ENCODE measurements around the gene TSHZ2. TPM values are rescaled to one million over a fixed set of nuclear protein-coding genes. Genes with fewer than 3 reads are reported as not detected.

The TSHZ2 gene
- total and polyA plus RNA-seq, 9 of the 15 experiments (the other 6 are each of a cell fraction or from before 2014, with no cell fraction given): 0.03 to 0.20 (median 0.05) TPM; not detected in 4

- CTCF ChIA-PET (ENCODE audit: low intra/inter-chr PET ratio): no interaction called here
- intact Hi-C loops (cut with micrococcal nuclease): no loop called here
- no peak for TF ChIP-seq PURB (CRISPR knock-in tag; IDR thresholded peaks at IDR 0.05; ENCODE audit: low read depth)
- no peak for TF ChIP-seq RFX7 (CRISPR knock-in tag; IDR thresholded peaks at IDR 0.05)
- no peak for TF ChIP-seq ZNF76 (CRISPR knock-in tag; IDR thresholded peaks at IDR 0.05; ENCODE audit: borderline replicate concordance)
- no peak for TF ChIP-seq TEAD2 (tag; IDR thresholded peaks at IDR 0.05)
- TF ChIP-seq SMARCC2 (IDR thresholded peaks at IDR 0.05; ENCODE audit: low read depth): no peak
- TF ChIP-seq, protein P1, sequence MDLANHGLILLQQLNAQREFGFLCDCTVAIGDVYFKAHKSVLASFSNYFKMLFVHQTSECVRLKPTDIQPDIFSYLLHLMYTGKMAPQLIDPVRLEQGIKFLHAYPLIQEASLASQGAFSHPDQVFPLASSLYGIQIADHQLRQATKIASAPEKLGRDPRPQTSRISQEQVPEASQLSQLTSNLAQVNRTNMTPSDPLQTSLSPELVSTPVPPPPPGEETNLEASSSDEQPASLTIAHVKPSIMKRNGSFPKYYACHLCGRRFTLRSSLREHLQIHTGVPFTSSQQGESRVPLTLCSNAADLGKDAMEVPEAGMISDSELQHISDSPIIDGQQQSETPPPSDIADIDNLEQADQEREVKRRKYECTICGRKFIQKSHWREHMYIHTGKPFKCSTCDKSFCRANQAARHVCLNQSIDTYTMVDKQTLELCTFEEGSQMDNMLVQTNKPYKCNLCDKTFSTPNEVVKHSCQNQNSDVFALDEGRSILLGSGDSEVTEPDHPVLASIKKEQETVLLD (IDR thresholded peaks at IDR 0.05): no peak
- no peak for TF ChIP-seq IFI16 (CRISPR knock-in tag; IDR thresholded peaks at IDR 0.05)
- TF ChIP-seq E2F5 (CRISPR knock-in tag; IDR thresholded peaks at IDR 0.05): no peak
- no peak for TF ChIP-seq HLTF (IDR thresholded peaks at IDR 0.05)
- TF ChIP-seq HEY1 (CRISPR knock-in tag; IDR thresholded peaks at IDR 0.05; ENCODE audit: borderline replicate concordance): no peak
- TF ChIP-seq MCM5 (IDR thresholded peaks at IDR 0.05; ENCODE audit: low read depth): no peak
- TF ChIP-seq ETV6 (IDR thresholded peaks at IDR 0.05; ENCODE audit: borderline replicate concordance in 1 of 2, low read depth in 2 of 2, low read length in 1 of 2): no peak
- TF ChIP-seq ETV6 (CRISPR knock-in tag; IDR thresholded peaks at IDR 0.05; ENCODE audit: borderline replicate concordance): no peak
- TF ChIP-seq HNRNPLL (IDR thresholded peaks at IDR 0.05; ENCODE audit: low read depth, low read length, poor library complexity, severe bottlenecking): no peak
- TF ChIP-seq BDP1 (IDR thresholded peaks at IDR 0.05; ENCODE audit: insufficient read depth, insufficient read length): no peak
- TF ChIP-seq, protein P2, sequence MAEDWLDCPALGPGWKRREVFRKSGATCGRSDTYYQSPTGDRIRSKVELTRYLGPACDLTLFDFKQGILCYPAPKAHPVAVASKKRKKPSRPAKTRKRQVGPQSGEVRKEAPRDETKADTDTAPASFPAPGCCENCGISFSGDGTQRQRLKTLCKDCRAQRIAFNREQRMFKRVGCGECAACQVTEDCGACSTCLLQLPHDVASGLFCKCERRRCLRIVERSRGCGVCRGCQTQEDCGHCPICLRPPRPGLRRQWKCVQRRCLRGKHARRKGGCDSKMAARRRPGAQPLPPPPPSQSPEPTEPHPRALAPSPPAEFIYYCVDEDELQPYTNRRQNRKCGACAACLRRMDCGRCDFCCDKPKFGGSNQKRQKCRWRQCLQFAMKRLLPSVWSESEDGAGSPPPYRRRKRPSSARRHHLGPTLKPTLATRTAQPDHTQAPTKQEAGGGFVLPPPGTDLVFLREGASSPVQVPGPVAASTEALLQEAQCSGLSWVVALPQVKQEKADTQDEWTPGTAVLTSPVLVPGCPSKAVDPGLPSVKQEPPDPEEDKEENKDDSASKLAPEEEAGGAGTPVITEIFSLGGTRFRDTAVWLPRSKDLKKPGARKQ (CRISPR knock-in tag; IDR thresholded peaks at IDR 0.05): no peak
- TF ChIP-seq FOXM1 (IDR thresholded peaks at IDR 0.05; ENCODE audit: low read depth): no peak
- TF ChIP-seq FOXM1 (CRISPR knock-in tag; IDR thresholded peaks at IDR 0.05; ENCODE audit: low read depth): no peak
- TF ChIP-seq EZH2 (IDR thresholded peaks at IDR 0.05; ENCODE audit: borderline replicate concordance, low read depth, low read length): no peak
These were observed 380.7 kb downstream of the TSHZ2 start for GRCh38 chr20:53352727-53353440.

More at GRCh38 chr20:53352727-53353440, 380.7 kb downstream of the TSHZ2 start:
- Histone ChIP-seq H3K79me2 (ENCODE audit: control insufficient read depth, insufficient read depth, low read length) (no peaks in the 10 kb centered on the region), H3K9ac (ENCODE audit: insufficient read depth in 1 of 2, low read depth in 2 of 2, low read length in 2 of 2) (no peak overlapping the region), H3K4me3 (no peak overlapping the region), H3K9me1 (ENCODE audit: control insufficient read depth, insufficient read depth, low read length) (no peaks in the 10 kb centered on the region), H4K20me1 (replicated peaks; ENCODE audit: control insufficient read depth, insufficient read depth, low read length) (no peaks in the 10 kb centered on the region), H3K36me3 (ENCODE audit: control insufficient read depth, insufficient read depth, low read length) (no peaks in the 10 kb centered on the region), H2AFZ (ENCODE audit: low read depth, low read length) (no peak overlapping the region), H3K9me3 (replicated peaks; ENCODE audit: control insufficient read depth, insufficient read depth, low read depth, low read length) (0 out of 2 replicates have a peak, but pooled peaks cover 4% of the 10 kb centered on the region), H3K4me1 (replicated peaks in 1 of 2; ENCODE audit: control insufficient read depth in 2 of 2, insufficient read depth in 2 of 2, low read length in 2 of 2) (no peaks in the 10 kb centered on the region), H3K27ac (ENCODE audit: extremely low read depth, low read depth, low read length) (no peak overlapping the region), H3K4me2 (ENCODE audit: insufficient read depth, low read length) (no peak overlapping the region), H3K27me3 (ENCODE audit: control insufficient read depth in 2 of 2, insufficient read depth in 2 of 2, low read length in 2 of 2) (no peaks in the 10 kb centered on the region)
- no peak for DNase-seq (ENCODE audit: extremely low read depth in 1 of 4, low spot score in 3 of 4)
- no peak for ATAC-seq
- no TSS peak for BruUV-seq (replicated peaks)
- POLR2A ChIA-PET: no interaction called here
- FAIRE-seq: no peak
- 9% methylated on average over 5 of the region's 6 CpGs for WGBS (ENCODE audit: insufficient coverage, low coverage, missing lambda C conversion rate)
- in situ Hi-C loops (cut with MboI): no loop called here
